ENCODE data around the gene TM7SF3.

The TM7SF3 gene

DNA sequence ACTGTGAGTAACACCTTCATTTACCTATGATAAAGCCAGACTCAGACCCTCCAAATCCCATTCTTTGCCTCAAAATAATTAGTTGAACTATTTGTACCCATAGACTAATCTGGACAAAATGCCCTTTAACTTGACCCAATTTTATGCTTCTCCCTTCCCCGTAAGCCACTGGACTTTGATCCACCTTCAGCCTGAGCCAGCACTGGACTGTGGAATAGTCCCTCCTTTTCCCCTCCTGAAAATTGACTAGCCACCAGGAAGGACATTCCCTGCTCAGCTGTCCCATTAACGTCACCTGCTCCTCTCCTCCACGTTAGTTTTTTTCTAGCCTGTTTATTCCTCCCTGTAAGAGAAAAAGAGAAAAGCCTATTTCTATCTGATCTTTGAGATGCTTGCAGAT is 18.5 kb upstream of the TM7SF3 start:
- TF ChIP-seq, protein P1, sequence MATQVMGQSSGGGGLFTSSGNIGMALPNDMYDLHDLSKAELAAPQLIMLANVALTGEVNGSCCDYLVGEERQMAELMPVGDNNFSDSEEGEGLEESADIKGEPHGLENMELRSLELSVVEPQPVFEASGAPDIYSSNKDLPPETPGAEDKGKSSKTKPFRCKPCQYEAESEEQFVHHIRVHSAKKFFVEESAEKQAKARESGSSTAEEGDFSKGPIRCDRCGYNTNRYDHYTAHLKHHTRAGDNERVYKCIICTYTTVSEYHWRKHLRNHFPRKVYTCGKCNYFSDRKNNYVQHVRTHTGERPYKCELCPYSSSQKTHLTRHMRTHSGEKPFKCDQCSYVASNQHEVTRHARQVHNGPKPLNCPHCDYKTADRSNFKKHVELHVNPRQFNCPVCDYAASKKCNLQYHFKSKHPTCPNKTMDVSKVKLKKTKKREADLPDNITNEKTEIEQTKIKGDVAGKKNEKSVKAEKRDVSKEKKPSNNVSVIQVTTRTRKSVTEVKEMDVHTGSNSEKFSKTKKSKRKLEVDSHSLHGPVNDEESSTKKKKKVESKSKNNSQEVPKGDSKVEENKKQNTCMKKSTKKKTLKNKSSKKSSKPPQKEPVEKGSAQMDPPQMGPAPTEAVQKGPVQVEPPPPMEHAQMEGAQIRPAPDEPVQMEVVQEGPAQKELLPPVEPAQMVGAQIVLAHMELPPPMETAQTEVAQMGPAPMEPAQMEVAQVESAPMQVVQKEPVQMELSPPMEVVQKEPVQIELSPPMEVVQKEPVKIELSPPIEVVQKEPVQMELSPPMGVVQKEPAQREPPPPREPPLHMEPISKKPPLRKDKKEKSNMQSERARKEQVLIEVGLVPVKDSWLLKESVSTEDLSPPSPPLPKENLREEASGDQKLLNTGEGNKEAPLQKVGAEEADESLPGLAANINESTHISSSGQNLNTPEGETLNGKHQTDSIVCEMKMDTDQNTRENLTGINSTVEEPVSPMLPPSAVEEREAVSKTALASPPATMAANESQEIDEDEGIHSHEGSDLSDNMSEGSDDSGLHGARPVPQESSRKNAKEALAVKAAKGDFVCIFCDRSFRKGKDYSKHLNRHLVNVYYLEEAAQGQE (IDR thresholded peaks at IDR 0.05; ENCODE audit: insufficient read depth in 1 of 2, low read depth in 2 of 2, low read length in 2 of 2): no peak
- TF ChIP-seq POLR2AphosphoS5 (IDR thresholded peaks at IDR 0.05; ENCODE audit: low read depth, low read length) (no peak), FOXP2 (optimal IDR thresholded peaks at IDR 0.05; ENCODE audit: borderline replicate concordance, extremely low read depth, extremely low read length, insufficient read depth) (no peak), SIN3A (IDR thresholded peaks at IDR 0.05; ENCODE audit: borderline replicate concordance, insufficient read depth, low read length) (no peak), TAF1 (IDR thresholded peaks at IDR 0.05; ENCODE audit: borderline replicate concordance, insufficient read depth, low read length) (no peak)

GRCh38 chr12:27031531-27031930 is 17.3 kb upstream of the TM7SF3 start:
- TF ChIP-seq, protein P1 (IDR thresholded peaks at IDR 0.05; ENCODE audit: insufficient read depth in 1 of 2, low read depth in 2 of 2, low read length in 2 of 2): no peak
- TF ChIP-seq FOXP2 (optimal IDR thresholded peaks at IDR 0.05; ENCODE audit: borderline replicate concordance, extremely low read depth, extremely low read length, insufficient read depth) (no peak), POLR2AphosphoS5 (IDR thresholded peaks at IDR 0.05; ENCODE audit: low read depth, low read length) (no peak), SIN3A (IDR thresholded peaks at IDR 0.05; ENCODE audit: borderline replicate concordance, insufficient read depth, low read length) (no peak)

- TF ChIP-seq FOXP2 (optimal IDR thresholded peaks at IDR 0.05; ENCODE audit: borderline replicate concordance, extremely low read depth, extremely low read length, insufficient read depth) (no peak), TAF1 (IDR thresholded peaks at IDR 0.05; ENCODE audit: borderline replicate concordance, insufficient read depth, low read length) (no peak), SIN3A (IDR thresholded peaks at IDR 0.05; ENCODE audit: borderline replicate concordance, insufficient read depth, low read length) (no peak), POLR2AphosphoS5 (IDR thresholded peaks at IDR 0.05; ENCODE audit: low read depth, low read length) (no peak)
- TF ChIP-seq, protein P1 (IDR thresholded peaks at IDR 0.05; ENCODE audit: insufficient read depth in 1 of 2, low read depth in 2 of 2, low read length in 2 of 2): no peak
Observed at GRCh38 chr12:27026257-27026656, 12.1 kb upstream of the TM7SF3 start.

DNA sequence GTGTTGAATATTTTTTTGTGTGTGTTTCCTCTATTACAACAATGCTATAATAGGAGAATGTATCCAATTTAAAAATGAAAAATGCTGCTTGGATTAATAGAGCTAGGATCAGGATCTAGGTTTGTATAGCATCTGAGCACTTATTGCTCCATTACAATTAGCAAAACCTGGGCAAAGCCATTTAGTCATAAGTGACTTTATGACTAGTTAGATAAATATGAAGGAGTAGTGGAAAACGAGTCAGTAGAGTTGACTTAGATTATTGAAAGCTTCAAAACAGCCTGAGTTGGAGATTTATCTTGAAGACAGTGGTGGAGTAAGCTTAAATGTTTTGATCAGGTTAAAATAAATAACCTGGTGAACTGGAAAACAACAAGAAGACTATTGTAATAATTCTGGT is 10.9 kb upstream of the TM7SF3 start:
- TF ChIP-seq, protein P1 (IDR thresholded peaks at IDR 0.05; ENCODE audit: insufficient read depth in 1 of 2, low read depth in 2 of 2, low read length in 2 of 2): no peak
- TF ChIP-seq TAF1 (IDR thresholded peaks at IDR 0.05; ENCODE audit: borderline replicate concordance, insufficient read depth, low read length) (no peak), FOXP2 (optimal IDR thresholded peaks at IDR 0.05; ENCODE audit: borderline replicate concordance, extremely low read depth, extremely low read length, insufficient read depth) (no peak), SIN3A (IDR thresholded peaks at IDR 0.05; ENCODE audit: borderline replicate concordance, insufficient read depth, low read length) (no peak), POLR2AphosphoS5 (IDR thresholded peaks at IDR 0.05; ENCODE audit: low read depth, low read length) (no peak)

GRCh38 chr12:27024291-27024690 is 10.1 kb upstream of the TM7SF3 start:
- TF ChIP-seq SIN3A (IDR thresholded peaks at IDR 0.05; ENCODE audit: borderline replicate concordance, insufficient read depth, low read length) (no peak), TAF1 (IDR thresholded peaks at IDR 0.05; ENCODE audit: borderline replicate concordance, insufficient read depth, low read length) (no peak), FOXP2 (optimal IDR thresholded peaks at IDR 0.05; ENCODE audit: borderline replicate concordance, extremely low read depth, extremely low read length, insufficient read depth) (no peak), POLR2AphosphoS5 (IDR thresholded peaks at IDR 0.05; ENCODE audit: low read depth, low read length) (no peak)
- TF ChIP-seq, protein P1 (IDR thresholded peaks at IDR 0.05; ENCODE audit: insufficient read depth in 1 of 2, low read depth in 2 of 2, low read length in 2 of 2): no peak
